Measurements from ENCODE around the gene ZRANB2.

The ZRANB2 gene
- long read RNA-seq, donor 1, transcript ZRANB2-202 (10 exons, 3,078 nt): minor isoform, 8 of 166 reads
- long read RNA-seq, donor 1, transcript ZRANB2-201 (11 exons, 2,821 nt): minor isoform, 13 of 166 reads
- long read RNA-seq, donor 1, transcript ZRANB2-204 (2 exons, 3,677 nt): major isoform, 17 of 166 reads
- long read RNA-seq, donor 1, partial matches to known transcripts: 125 of 166 reads
- long read RNA-seq, donor 1, other reads (novel, unspliced or antisense): 0 of 166 reads
- long read RNA-seq, donor 2, transcript ZRANB2-204 (2 exons, 3,677 nt): major isoform, 6 of 52 reads
- long read RNA-seq, donor 2, partial matches to known transcripts: 39 of 52 reads
- long read RNA-seq, donor 2, other reads (novel, unspliced or antisense): 0 of 52 reads
- long read RNA-seq, donor 3, transcript ZRANB2-201 (11 exons, 2,821 nt): major isoform, 6 of 36 reads
- long read RNA-seq, donor 3, partial matches to known transcripts: 22 of 36 reads
- long read RNA-seq, donor 3, other reads (novel, unspliced or antisense): 0 of 36 reads
- long read RNA-seq, donor 4, transcript ZRANB2-204 (2 exons, 3,677 nt): major isoform, 20 of 156 reads
- long read RNA-seq, donor 4, transcript ZRANB2-202 (10 exons, 3,078 nt): minor isoform, 6 of 156 reads
- long read RNA-seq, donor 4, partial matches to known transcripts: 126 of 156 reads
- long read RNA-seq, donor 4, other reads (novel, unspliced or antisense): 0 of 156 reads
- long read RNA-seq, donor 5, transcript ZRANB2-204 (2 exons, 3,677 nt): minor isoform, 9 of 95 reads
- long read RNA-seq, donor 5, transcript ZRANB2-201 (11 exons, 2,821 nt): major isoform, 11 of 95 reads
- long read RNA-seq, donor 5, transcript ZRANB2-202 (10 exons, 3,078 nt): minor isoform, 9 of 95 reads
- long read RNA-seq, donor 5, partial matches to known transcripts: 66 of 95 reads
- long read RNA-seq, donor 5, other reads (novel, unspliced or antisense): 0 of 95 reads
- long read RNA-seq, donor 6, transcript ZRANB2-201 (11 exons, 2,821 nt): minor isoform, 5 of 87 reads
- long read RNA-seq, donor 6, transcript ZRANB2-202 (10 exons, 3,078 nt): minor isoform, 6 of 87 reads
- long read RNA-seq, donor 6, transcript ZRANB2-204 (2 exons, 3,677 nt): major isoform, 10 of 87 reads
- long read RNA-seq, donor 6, partial matches to known transcripts: 63 of 87 reads
- long read RNA-seq, donor 6, other reads (novel, unspliced or antisense): 0 of 87 reads
- long read RNA-seq, donor 7, transcript ZRANB2-202 (10 exons, 3,078 nt): minor isoform, 7 of 158 reads
- long read RNA-seq, donor 7, transcript ZRANB2-204 (2 exons, 3,677 nt): major isoform, 20 of 158 reads
- long read RNA-seq, donor 7, transcript ZRANB2-201 (11 exons, 2,821 nt): minor isoform, 13 of 158 reads
- long read RNA-seq, donor 7, partial matches to known transcripts: 114 of 158 reads
- long read RNA-seq, donor 7, other reads (novel, unspliced or antisense): 0 of 158 reads
- long read RNA-seq, donor 8, transcript ZRANB2-202 (10 exons, 3,078 nt): minor isoform, 8 of 140 reads
- long read RNA-seq, donor 8, transcript ZRANB2-204 (2 exons, 3,677 nt): major isoform, 15 of 140 reads
- long read RNA-seq, donor 8, partial matches to known transcripts: 111 of 140 reads
- long read RNA-seq, donor 8, other reads (novel, unspliced or antisense): 0 of 140 reads

- DNase-seq: peak; percentile 98
Observed at GRCh38 chr1:71080739-71081696, at the start of gene ZRANB2. TSS of gene ZRANB2 (minus strand) at chr1:71081035. CDS start at chr1:71080995, 40 bp downstream.

- DNase-seq: no peak
Observed at GRCh38 chr1:71128060-71128459, 47.2 kb upstream of the ZRANB2 start.

- DNase-seq: no peak
Observed at GRCh38 chr1:71118086-71118485, 37.3 kb upstream of the ZRANB2 start.

- no peak for DNase-seq
Observed at GRCh38 chr1:71116729-71117128, 35.9 kb upstream of the ZRANB2 start.

GRCh38 chr1:71106658-71107322, 26.0 kb upstream of the ZRANB2 start:
- no peak for DNase-seq

GRCh38 chr1:71104417-71104816, 23.6 kb upstream of the ZRANB2 start:
- no peak for DNase-seq

- no peak for DNase-seq
Observed at GRCh38 chr1:71101839-71102376, 21.1 kb upstream of the ZRANB2 start.

- no peak for DNase-seq
Observed at GRCh38 chr1:71097428-71097827, 16.6 kb upstream of the ZRANB2 start.

GRCh38 chr1:71094913-71095312, 14.1 kb upstream of the ZRANB2 start:
- DNase-seq: no peak

GRCh38 chr1:71093938-71094337, 13.1 kb upstream of the ZRANB2 start:
- no peak for DNase-seq

GRCh38 chr1:71089536-71090270, 8.9 kb upstream of the ZRANB2 start:
- DNase-seq: no peak

- no peak for DNase-seq
Observed at GRCh38 chr1:71088645-71089287, 7.9 kb upstream of the ZRANB2 start.

- DNase-seq: no peak
Observed at GRCh38 chr1:71087713-71088112, 6.9 kb upstream of the ZRANB2 start.

- no peak for DNase-seq
Observed at GRCh38 chr1:71087060-71087459, 6.2 kb upstream of the ZRANB2 start.

- DNase-seq: no peak
Observed at GRCh38 chr1:71086331-71086730, 5.5 kb upstream of the ZRANB2 start.

GRCh38 chr1:71083271-71083670, 2.4 kb upstream of the ZRANB2 start:
- no peak for DNase-seq

GRCh38 chr1:71081697-71082080, 854 bp upstream of the ZRANB2 start:
- DNase-seq: peak; percentile 11

GRCh38 chr1:71080230-71080738, 551 bp downstream of the ZRANB2 start:
- DNase-seq: no peak

Data from right kidney (tissue), 9 donors.